Subcutaneous adipose tissue (tissue), 4 donors: ENCODE data around the gene LDLRAD3. TPM values are rescaled to one million over a fixed set of nuclear protein-coding genes. Genes with fewer than 3 reads are reported as not detected.

Experiments used
- total RNA-seq, 4 donors: library from RNA; depleted of rRNA; stranded (reverse); fragments of >200 nt; gene quantifications; one replicate each; pipeline ENCODE4 v1.1.0, GENCODE V29; 2016
- TF ChIP-seq, protein P1 (sequence below): fragments of 450-650 bp; IDR thresholded peaks from one replicate; pipeline ENCODE4 v1.5.1; 2016; ENCODE audit warnings: low read depth, mild to moderate bottlenecking, control low read depth, antibody characterized with exemption, moderate library complexity

LDLRAD3 gene
- total RNA-seq, 4 donors from 2014 or later, result 22.8 to 39.6 (median 29.4) TPM

DNA sequence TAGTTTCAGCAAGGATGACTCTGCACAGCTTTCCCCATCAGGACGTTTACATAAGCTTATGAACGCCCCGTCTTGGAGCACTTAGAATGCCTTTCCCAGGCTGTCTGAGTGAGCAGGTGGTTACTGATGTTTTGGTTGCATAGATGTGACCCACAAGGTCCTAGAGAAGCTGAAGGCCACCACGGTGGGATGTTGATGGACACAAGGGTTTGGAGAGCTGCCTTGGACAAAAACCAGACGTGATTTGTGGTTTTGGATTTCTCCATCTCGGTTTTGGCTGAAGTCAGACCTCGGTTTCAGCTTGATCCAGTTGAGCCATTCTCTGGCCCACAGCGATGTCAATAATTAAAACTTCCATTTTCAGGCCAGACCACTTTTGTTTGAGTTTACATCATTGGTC lies 151.9 kb downstream of the LDLRAD3 start:
- TF ChIP-seq, protein P1, sequence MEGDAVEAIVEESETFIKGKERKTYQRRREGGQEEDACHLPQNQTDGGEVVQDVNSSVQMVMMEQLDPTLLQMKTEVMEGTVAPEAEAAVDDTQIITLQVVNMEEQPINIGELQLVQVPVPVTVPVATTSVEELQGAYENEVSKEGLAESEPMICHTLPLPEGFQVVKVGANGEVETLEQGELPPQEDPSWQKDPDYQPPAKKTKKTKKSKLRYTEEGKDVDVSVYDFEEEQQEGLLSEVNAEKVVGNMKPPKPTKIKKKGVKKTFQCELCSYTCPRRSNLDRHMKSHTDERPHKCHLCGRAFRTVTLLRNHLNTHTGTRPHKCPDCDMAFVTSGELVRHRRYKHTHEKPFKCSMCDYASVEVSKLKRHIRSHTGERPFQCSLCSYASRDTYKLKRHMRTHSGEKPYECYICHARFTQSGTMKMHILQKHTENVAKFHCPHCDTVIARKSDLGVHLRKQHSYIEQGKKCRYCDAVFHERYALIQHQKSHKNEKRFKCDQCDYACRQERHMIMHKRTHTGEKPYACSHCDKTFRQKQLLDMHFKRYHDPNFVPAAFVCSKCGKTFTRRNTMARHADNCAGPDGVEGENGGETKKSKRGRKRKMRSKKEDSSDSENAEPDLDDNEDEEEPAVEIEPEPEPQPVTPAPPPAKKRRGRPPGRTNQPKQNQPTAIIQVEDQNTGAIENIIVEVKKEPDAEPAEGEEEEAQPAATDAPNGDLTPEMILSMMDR, result no peak

DNA sequence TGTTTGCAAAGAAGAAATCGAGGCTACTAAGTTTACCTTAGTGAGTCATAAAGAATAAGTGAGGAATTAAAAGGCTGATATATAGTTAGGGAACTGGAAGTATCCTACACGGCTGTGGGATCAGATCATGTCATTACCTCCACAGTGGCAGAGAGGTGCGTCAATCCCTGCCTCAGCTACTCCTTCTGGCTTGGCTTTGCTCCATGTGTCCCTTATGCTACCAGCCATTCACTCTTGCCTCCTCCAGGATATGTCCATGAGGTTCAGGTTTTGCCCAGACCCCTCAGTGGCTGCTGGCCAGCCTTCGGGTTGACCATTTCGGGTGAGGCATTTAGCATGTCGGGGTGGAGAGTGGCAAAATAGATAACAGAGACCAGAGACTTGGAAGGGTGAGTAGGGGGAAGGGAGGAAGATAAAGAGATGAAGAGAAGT lies 153.4 kb downstream of the LDLRAD3 start:
- TF ChIP-seq, protein P1, result no peak

DNA sequence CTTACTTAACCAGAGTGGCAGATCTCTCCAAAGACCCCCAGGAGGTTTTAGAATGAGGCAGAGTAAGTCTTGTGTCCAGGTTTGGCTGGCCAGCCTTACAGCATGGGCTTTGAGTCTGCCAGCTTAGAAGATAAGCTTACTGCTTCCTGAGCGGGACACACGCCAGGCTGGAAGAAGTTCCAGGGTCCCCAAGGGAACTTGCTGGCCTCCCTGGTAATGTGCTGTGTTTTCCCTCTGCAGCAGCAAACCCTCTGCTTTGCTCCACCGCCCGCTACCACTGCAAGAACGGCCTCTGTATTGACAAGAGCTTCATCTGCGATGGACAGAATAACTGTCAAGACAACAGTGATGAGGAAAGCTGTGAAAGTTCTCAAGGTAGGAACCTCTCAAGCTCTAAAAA lies 154.2 kb downstream of the LDLRAD3 start:
- TF ChIP-seq, protein P1, result no peak

DNA sequence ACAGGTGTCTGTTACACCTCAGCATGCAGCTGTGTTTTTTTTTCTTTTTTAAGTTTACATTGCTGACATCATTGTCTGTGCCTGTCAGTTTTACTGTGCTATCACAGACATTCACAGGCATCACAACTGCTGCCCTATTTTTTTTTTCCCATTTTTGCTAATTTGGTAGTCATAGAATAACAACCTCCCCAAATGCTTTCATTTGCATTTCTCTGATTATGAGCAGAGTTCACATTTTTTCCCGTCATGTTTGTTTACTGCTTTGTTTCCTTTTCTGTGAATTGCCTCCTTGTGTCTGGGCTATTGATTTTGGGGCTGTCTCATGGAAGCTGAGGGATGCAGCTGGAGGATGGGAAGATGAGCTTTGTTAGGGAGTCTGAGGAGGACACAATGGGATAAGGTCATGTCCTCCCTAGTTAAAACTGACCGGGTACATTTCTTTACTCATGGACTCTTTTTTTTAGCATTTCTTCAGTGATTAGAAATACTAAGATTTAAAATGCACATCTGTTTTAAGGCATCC lies 155.1 kb downstream of the LDLRAD3 start:
- TF ChIP-seq, protein P1, result no peak

DNA sequence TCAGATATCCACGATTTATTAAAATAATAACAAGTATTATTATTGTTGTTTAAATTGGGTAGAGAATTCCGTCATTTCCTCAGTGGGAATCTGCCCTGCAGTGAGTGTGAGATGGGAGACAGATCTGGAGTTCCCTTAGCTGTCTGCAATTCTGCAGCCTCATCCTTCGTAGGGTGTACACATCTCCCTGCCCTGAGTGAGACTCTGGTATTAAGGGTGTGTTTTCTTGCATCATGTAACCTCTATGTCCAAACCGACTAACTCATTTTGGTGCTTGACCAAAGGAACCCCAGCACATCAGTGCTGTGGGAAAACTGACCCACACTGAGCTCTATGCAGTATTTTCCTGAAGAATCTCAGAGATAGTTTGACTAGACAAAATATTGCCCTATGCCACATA lies 157.6 kb downstream of the LDLRAD3 start:
- TF ChIP-seq, protein P1, result no peak

DNA sequence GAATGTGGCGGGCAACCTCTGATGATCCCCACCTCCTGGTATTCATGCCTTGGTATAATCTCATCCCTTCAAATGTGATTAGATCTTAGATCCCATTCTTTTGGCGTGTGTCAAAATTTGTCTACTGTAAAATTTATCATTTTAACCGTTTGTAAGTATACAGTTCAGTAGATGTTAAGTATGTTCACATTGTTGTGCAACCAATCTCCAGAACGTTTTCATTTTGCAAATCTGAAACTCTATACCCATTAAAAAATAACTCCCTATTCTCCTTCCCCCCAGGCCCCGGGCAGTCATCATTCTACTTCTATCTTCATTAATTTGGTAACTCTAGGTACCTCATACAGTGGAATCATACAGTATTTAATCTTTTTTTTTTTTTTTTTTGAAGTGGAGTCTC lies 159.0 kb downstream of the LDLRAD3 start:
- TF ChIP-seq, protein P1, result no peak

DNA sequence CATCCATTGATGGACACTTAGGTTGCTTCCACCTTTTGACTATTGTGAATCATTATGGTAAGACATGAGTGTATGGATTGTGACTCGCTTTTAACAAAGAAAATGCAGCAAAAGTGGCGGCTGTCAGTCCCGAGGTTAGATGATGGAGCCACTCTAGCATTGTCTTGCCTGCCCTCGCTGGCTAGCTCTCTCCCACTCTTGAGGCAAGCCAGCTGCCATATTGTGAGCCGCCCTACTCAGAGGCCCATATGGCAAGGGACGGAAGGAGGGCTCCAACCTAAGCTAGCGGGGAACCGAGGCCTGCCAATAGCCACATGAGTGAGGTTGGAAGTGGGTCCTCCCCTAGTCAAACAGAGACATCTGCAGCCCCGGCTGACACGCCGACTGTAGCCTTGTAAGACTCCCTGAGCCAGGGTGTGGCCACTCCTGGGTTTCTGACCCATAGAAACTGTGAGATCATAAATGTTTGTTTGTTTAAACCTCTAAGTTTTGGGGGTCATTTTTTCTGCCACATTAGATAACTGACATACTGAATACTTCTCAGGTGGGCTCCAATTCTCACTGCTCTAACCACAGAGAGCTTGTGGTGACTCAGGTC lies 160.2 kb downstream of the LDLRAD3 start:
- TF ChIP-seq, protein P1, result no peak
